ENCODE measurements around the gene NPR2.

Gene NPR2

DNA sequence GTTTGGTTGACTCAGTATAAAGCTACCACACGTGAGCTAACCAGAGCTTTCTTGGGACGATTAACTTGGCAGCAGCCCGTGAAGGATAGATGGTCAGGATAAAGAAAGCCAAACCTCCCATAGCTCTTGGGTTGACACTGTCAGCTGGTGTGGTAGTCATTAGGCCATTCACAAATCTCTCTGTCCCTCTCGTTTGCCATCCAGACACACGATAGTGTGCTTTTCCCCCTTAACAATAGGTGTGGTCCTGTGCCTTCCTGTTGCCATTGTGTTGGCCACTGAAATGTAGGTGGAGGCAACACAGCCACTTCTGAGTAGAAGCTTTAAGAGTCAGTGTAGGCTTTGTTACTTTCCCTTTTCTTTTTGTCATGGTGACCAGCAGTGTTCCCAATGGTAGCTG lies 67.1 kb downstream of the NPR2 start:
- no peak for DNase-seq (ENCODE audit: low spot score)
